ENCODE measurements around the gene KIRREL1. TPM values are rescaled to one million over a fixed set of nuclear protein-coding genes. Genes with fewer than 3 reads are reported as not detected.

The KIRREL1 gene
- total RNA-seq, 6 experiments from 2014 or later = 1.1 to 4.9 (median 2.9) TPM

DNA sequence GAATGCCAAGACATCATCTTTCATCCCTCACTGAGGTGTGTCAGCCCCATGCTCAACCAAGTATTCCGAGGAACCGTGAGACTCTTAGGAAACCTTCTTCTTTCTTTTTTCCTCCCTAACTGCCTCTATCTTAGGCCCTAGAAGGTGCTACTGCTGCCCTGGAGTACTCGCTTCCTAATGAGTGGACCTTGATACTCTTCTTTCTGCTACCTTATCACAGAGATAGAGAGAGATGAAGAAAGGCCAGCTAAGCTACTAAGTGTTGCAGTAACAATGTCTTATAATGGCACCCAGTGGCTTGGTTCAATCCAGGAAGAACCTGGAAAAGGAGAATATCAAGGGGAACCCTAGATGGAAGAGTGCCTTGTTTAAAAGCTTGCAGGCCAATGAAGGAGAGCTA, 86.6 kb downstream of the KIRREL1 start:
- intact Hi-C loops (cut with DNase I) = no loop called here
- no peak for DNase-seq
- H3K36me3 ChIP-seq = no peaks in the 10 kb centered on the region

DNA sequence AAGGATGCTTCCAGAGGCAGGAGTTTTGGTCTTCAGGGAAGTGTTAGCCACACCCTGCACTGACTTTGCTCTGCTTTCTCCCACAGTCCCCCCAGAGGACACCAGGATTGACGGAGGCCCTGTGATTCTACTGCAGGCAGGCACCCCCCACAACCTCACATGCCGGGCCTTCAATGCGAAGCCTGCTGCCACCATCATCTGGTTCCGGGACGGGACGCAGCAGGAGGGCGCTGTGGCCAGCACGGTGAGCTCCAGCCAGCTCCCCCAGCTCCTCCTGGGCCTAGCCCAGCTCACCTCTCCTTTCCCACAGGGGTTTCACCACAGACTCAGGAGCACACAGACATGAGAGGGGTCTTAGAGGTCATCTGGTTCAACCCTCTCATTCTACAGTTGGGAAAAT, 90.9 kb downstream of the KIRREL1 start:
- no peaks in the 10 kb centered on the region for H3K4me1 ChIP-seq
- ATAC-seq (no peak), DNase-seq (no peak)
- no peaks in the 10 kb centered on the region for H3K27me3 ChIP-seq
- no peaks in the 10 kb centered on the region for H3K9me3 ChIP-seq
- intact Hi-C loops (cut with DNase I) = no loop called here
- 75% methylated on average over 1 of the region's 8 CpGs for WGBS (ENCODE audit: insufficient coverage, low coverage, low lambda C conversion rate, missing lambda C conversion rate)
- no peak overlapping the region for H3K27ac ChIP-seq
- TF ChIP-seq, protein P1, sequence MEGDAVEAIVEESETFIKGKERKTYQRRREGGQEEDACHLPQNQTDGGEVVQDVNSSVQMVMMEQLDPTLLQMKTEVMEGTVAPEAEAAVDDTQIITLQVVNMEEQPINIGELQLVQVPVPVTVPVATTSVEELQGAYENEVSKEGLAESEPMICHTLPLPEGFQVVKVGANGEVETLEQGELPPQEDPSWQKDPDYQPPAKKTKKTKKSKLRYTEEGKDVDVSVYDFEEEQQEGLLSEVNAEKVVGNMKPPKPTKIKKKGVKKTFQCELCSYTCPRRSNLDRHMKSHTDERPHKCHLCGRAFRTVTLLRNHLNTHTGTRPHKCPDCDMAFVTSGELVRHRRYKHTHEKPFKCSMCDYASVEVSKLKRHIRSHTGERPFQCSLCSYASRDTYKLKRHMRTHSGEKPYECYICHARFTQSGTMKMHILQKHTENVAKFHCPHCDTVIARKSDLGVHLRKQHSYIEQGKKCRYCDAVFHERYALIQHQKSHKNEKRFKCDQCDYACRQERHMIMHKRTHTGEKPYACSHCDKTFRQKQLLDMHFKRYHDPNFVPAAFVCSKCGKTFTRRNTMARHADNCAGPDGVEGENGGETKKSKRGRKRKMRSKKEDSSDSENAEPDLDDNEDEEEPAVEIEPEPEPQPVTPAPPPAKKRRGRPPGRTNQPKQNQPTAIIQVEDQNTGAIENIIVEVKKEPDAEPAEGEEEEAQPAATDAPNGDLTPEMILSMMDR (IDR thresholded peaks at IDR 0.05) = no peak
- no peaks in the 10 kb centered on the region for H3K36me3 ChIP-seq
- no peak overlapping the region for H3K4me3 ChIP-seq

More for the DNA sequence above, 86.6 kb downstream of the KIRREL1 start:
- Histone ChIP-seq H3K9me3 (no peaks in the 10 kb centered on the region), H3K27me3 (no peaks in the 10 kb centered on the region), H3K27ac (no peak overlapping the region), H3K4me1 (no peaks in the 10 kb centered on the region), H3K4me3 (no peak overlapping the region)
- no peak for ATAC-seq
- TF ChIP-seq POLR2A (IDR thresholded peaks at IDR 0.05) = no peak
- TF ChIP-seq, protein P1 (IDR thresholded peaks at IDR 0.05) = no peak
- WGBS (ENCODE audit: insufficient coverage, low coverage, low lambda C conversion rate, missing lambda C conversion rate) = 58% methylated on average over 2 of the region's 3 CpGs

GRCh38 chr1:158084747-158085146, 91.3 kb downstream of the KIRREL1 start:
- WGBS (ENCODE audit: insufficient coverage, low coverage, low lambda C conversion rate, missing lambda C conversion rate) = 72% methylated on average over 3 of the region's 4 CpGs
- no peaks in the 10 kb centered on the region for H3K27me3 ChIP-seq
- no peak for TF ChIP-seq POLR2A (IDR thresholded peaks at IDR 0.05)
- TF ChIP-seq, protein P1 (IDR thresholded peaks at IDR 0.05) = no peak
- no peak for ATAC-seq
- intact Hi-C loops (cut with DNase I) = loop anchor here in 1 of 2 donors (5.0 kb wide), 1 partner anchor 92 kb away; the partner anchor contains the start of gene KIRREL1
- DNase-seq = no peak
- H3K9me3 ChIP-seq = no peaks in the 10 kb centered on the region
- no peak overlapping the region for H3K4me3 ChIP-seq
- no peaks in the 10 kb centered on the region for H3K36me3 ChIP-seq
- no peak overlapping the region for H3K27ac ChIP-seq
- H3K4me1 ChIP-seq = no peaks in the 10 kb centered on the region

- Histone ChIP-seq H3K27me3 (no peaks in the 10 kb centered on the region), H3K4me3 (no peak overlapping the region), H3K4me1 (no peaks in the 10 kb centered on the region), H3K9me3 (no peaks in the 10 kb centered on the region), H3K27ac (no peak overlapping the region), H3K36me3 (no peaks in the 10 kb centered on the region)
- DNase-seq = peak in 2 of 3 donors; percentile 41 to 55
- WGBS (ENCODE audit: insufficient coverage, low coverage, low lambda C conversion rate, missing lambda C conversion rate) = 41% methylated on average over 9 of the region's 9 CpGs
- peak; percentile 73 to 93 (median 78) for ATAC-seq
- TF ChIP-seq POLR2A (IDR thresholded peaks at IDR 0.05) = no peak
- TF ChIP-seq, protein P1 (IDR thresholded peaks at IDR 0.05) = peak; percentile 68 to 86 (median 80)
- intact Hi-C loops (cut with DNase I) = loop anchor here in 1 of 2 donors (5.0 kb wide), 1 partner anchor 95 kb away; the partner anchor contains the start of gene KIRREL1
Observed at GRCh38 chr1:158087320-158087927, 94.0 kb downstream of the KIRREL1 start.
